GM12878 (cell line): ENCODE results near the gene SI.

Source experiments
- CTCF ChIP-seq, 3 experiments: IDR thresholded peaks in 2 of 3; conservative IDR thresholded peaks in 1 of 3; 2 replicates each; pipeline ENCODE4 v1.5.1; 2011; ENCODE audit warnings: low read depth in 3 of 3, low read length in 3 of 3, mild to moderate bottlenecking in 3 of 3, control low read depth in 2 of 3, moderate library complexity in 2 of 3, inconsistent platforms in 1 of 3, mixed read lengths in 1 of 3; ENCODE audit not compliant: control insufficient read depth in 2 of 3, insufficient read depth in 1 of 3; ENCODE audit errors: extremely low read depth in 1 of 3
- ELK1 ChIP-seq: IDR thresholded peaks from 2 replicates; pipeline ENCODE4 v1.6.1; 2012; ENCODE audit warnings: low read depth, low read length, improper control_type of control experiment
- EZH2 ChIP-seq: IDR thresholded peaks from 2 replicates; pipeline ENCODE4 v1.6.1; 2012; ENCODE audit warnings: low read depth, mild to moderate bottlenecking, control low read depth, inconsistent platforms, low read length, borderline replicate concordance; ENCODE audit not compliant: control insufficient read depth
- IRF3 ChIP-seq: fragments of 450-650 bp; IDR thresholded peaks from 2 replicates; pipeline ENCODE4 v1.6.1; 2014; ENCODE audit warnings: mild to moderate bottlenecking
- MAX ChIP-seq: IDR thresholded peaks from 2 replicates; pipeline ENCODE4 v1.6.1; 2012; ENCODE audit warnings: low read depth, low read length, improper control_type of control experiment
- NKRF ChIP-seq: fragments of 450-650 bp; conservative IDR thresholded peaks from 2 replicates; pipeline ENCODE4 v1.6.1; 2017; ENCODE audit warnings: mild to moderate bottlenecking, moderate library complexity
- POLR2A ChIP-seq: IDR thresholded peaks from 2 replicates; pipeline ENCODE4 v1.6.1; 2011; ENCODE audit warnings: low read depth, mild to moderate bottlenecking, low read length
- RCOR1 ChIP-seq: conservative IDR thresholded peaks from 2 replicates; pipeline ENCODE4 v1.6.1; 2012; ENCODE audit warnings: low read depth, low read length, improper control_type of control experiment
- TCF12 ChIP-seq: IDR thresholded peaks from 2 replicates; pipeline ENCODE4 v1.6.1; 2011; ENCODE audit warnings: low read depth, mild to moderate bottlenecking, low read length

GRCh38 chr3:165125836-165126235 is 47.5 kb upstream of the SI start:
- TF ChIP-seq CTCF (IDR thresholded peaks at IDR 0.05 in 2 of 3, conservative IDR thresholded peaks at IDR 0.05 in 1 of 3; ENCODE audit: control insufficient read depth in 2 of 3, extremely low read depth in 1 of 3, insufficient read depth in 1 of 3, low read depth in 3 of 3, low read length in 3 of 3) (no peak), EZH2 (no peak), RCOR1 (no peak), POLR2A (no peak), ELK1 (no peak), TCF12 (no peak), NKRF (no peak), MAX (no peak), IRF3 (no peak)
